Endothelial cell of umbilical vein (primary cell): ENCODE results near the gene RGS8. TPM values are rescaled to one million over a fixed set of nuclear protein-coding genes. Genes with fewer than 3 reads are reported as not detected.

ENCODE experiments used
- BruUV-seq: library from RNA; stranded (reverse); fragments of 400-500 nt; replicated peaks from 2 replicates; lab custom pipeline; 2021; lab: Mats Ljungman, UMichigan
- CTCF ChIA-PET: fragments of 300-600, 350-600 bp; sonication (Branson Sonifier 250); formaldehyde crosslinking; loops from one replicate; lab custom pipeline; 2021; ENCODE audit warnings: antibody characterized with exemption, inconsistent platforms; lab: Charles Lee
- POLR2A ChIA-PET: fragments of 300-600, 350-600 bp; sonication (Branson Sonifier 250); formaldehyde crosslinking; loops from one replicate; lab custom pipeline; 2021; ENCODE audit warnings: antibody characterized with exemption, inconsistent platforms; lab: Charles Lee
- DNase-seq: peaks from one replicate; pipeline ENCODE4 v3.0.0-alpha.2; 2011; ENCODE audit warnings: low read depth, low spot score
- FAIRE-seq: peaks from 2 replicates; lab custom pipeline; 2011; peaks lifted over from hg19 to GRCh38; lab: Jason Lieb, UNC
- H2AFZ ChIP-seq: 2 replicates; pipeline ENCODE4 v1.6.0; 2012; ENCODE audit warnings: low read depth, low read length, control low read depth, inconsistent platforms
- H3K27ac ChIP-seq: 2 replicates; pipeline ENCODE4 v1.5.1; 2011; ENCODE audit warnings: low read depth, mild to moderate bottlenecking, control low read depth, low read length, moderate library complexity; ENCODE audit not compliant: insufficient read depth
- H3K27me3 ChIP-seq, 2 experiments: 2 replicates each; pipeline versions ENCODE4 v1.6.0 to v1.6.1; 2011; ENCODE audit warnings: low read length in 2 of 2, mixed read lengths in 1 of 2; ENCODE audit not compliant: control insufficient read depth in 2 of 2, insufficient read depth in 2 of 2
- H3K36me3 ChIP-seq, 2 experiments: 2 replicates in 1 of 2; 3 replicates in 1 of 2; pipeline ENCODE4 v1.5.1; 2011; ENCODE audit warnings: low read length in 2 of 2, mild to moderate bottlenecking in 1 of 2, moderate library complexity in 1 of 2; ENCODE audit not compliant: control insufficient read depth in 2 of 2, insufficient read depth in 2 of 2; ENCODE audit errors: extremely low read depth in 1 of 2
- H3K4me1 ChIP-seq: 3 replicates; pipeline ENCODE4 v1.5.1; 2011; ENCODE audit warnings: mild to moderate bottlenecking, low read length; ENCODE audit not compliant: control insufficient read depth, insufficient read depth; ENCODE audit errors: extremely low read depth
- H3K4me2 ChIP-seq: 2 replicates; pipeline ENCODE4 v1.6.1; 2011; ENCODE audit warnings: low read length, control low read depth, mixed read lengths; ENCODE audit not compliant: insufficient read depth
- H3K4me3 ChIP-seq, 3 experiments: fragments of 200-600 bp in 1 of 3; sonication (generic), shearing (Covaris generic) in 1 of 3; replicated peaks in 1 of 3; 2 replicates each; pipeline ENCODE4 v1.5.1; 2011 to 2016; ENCODE audit warnings: control low read depth in 3 of 3, low read length in 3 of 3, mild to moderate bottlenecking in 2 of 3, inconsistent platforms in 1 of 3, low read depth in 1 of 3, moderate library complexity in 1 of 3; ENCODE audit not compliant: insufficient read depth in 1 of 3
- H3K79me2 ChIP-seq: 2 replicates; pipeline ENCODE4 v1.6.0; 2012; ENCODE audit warnings: low read length, inconsistent platforms; ENCODE audit not compliant: control insufficient read depth, insufficient read depth
- H3K9ac ChIP-seq: replicated peaks from 2 replicates; pipeline ENCODE3; 2011; ENCODE audit warnings: low read length, control low read depth; ENCODE audit not compliant: insufficient read depth; ENCODE audit errors: extremely low read depth
- H3K9me1 ChIP-seq: replicated peaks from 3 replicates; pipeline ENCODE4 v1.6.0; 2011; ENCODE audit warnings: mild to moderate bottlenecking, low read length; ENCODE audit not compliant: control insufficient read depth, insufficient read depth; ENCODE audit errors: extremely low read depth
- H3K9me3 ChIP-seq: replicated peaks from 2 replicates; pipeline ENCODE4 v1.5.1; 2012; ENCODE audit warnings: low read length, inconsistent platforms; ENCODE audit not compliant: control insufficient read depth, insufficient read depth
- H4K20me1 ChIP-seq: replicated peaks from 2 replicates; pipeline ENCODE3; 2011; ENCODE audit warnings: mild to moderate bottlenecking, low read length; ENCODE audit not compliant: control insufficient read depth, insufficient read depth; ENCODE audit errors: extremely low read depth
- EZH2 ChIP-seq: IDR thresholded peaks from 2 replicates; pipeline ENCODE4 v1.6.1; 2012; ENCODE audit warnings: borderline replicate concordance, low read depth, mild to moderate bottlenecking, moderate library complexity, low read length, inconsistent platforms; ENCODE audit not compliant: severe bottlenecking
- FOS ChIP-seq: IDR thresholded peaks from 2 replicates; pipeline ENCODE4 v1.6.1; 2011; ENCODE audit warnings: mild to moderate bottlenecking, low read length, moderate library complexity, borderline replicate concordance; ENCODE audit not compliant: insufficient read depth
- GATA2 ChIP-seq: IDR thresholded peaks from 2 replicates; pipeline ENCODE4 v1.7.0; 2011; ENCODE audit warnings: low read depth, mild to moderate bottlenecking, moderate library complexity, mixed read lengths, low read length; ENCODE audit not compliant: insufficient read length, insufficient read depth
- JUN ChIP-seq: IDR thresholded peaks from 2 replicates; pipeline ENCODE4 v1.6.1; 2011; ENCODE audit warnings: borderline replicate concordance, low read depth; ENCODE audit not compliant: insufficient read length, insufficient read depth
- MAX ChIP-seq: IDR thresholded peaks from 2 replicates; pipeline ENCODE4 v1.6.1; 2011; ENCODE audit not compliant: insufficient read depth, insufficient read length
- MYC ChIP-seq: IDR thresholded peaks from one replicate; pipeline ENCODE4 v1.6.1; 2011; ENCODE audit warnings: mild to moderate bottlenecking, low read depth, low read length
- POLR2A ChIP-seq: IDR thresholded peaks from 2 replicates; pipeline ENCODE4 v1.6.1; 2012; ENCODE audit warnings: low read depth, mild to moderate bottlenecking, control low read depth, low read length
- POLR2AphosphoS5 ChIP-seq: IDR thresholded peaks from 2 replicates; pipeline ENCODE4 v1.6.1; 2012; ENCODE audit warnings: low read depth, mild to moderate bottlenecking, control low read depth, low read length, moderate library complexity; ENCODE audit not compliant: insufficient read depth
- dilution Hi-C: fragments of 300-500 bp; cut with MboI; formaldehyde crosslinking; loops from one replicate; pipeline ENCODE4 v1.15.0; 2019; ENCODE audit warnings: low sequenced_read_pairs; ENCODE audit not compliant: extremely low pct_ligation_motif_present
- intact Hi-C: fragments of 100-400 bp; cut with micrococcal nuclease; formaldehyde crosslinking; loops from one replicate; pipeline ENCODE4 v1.10.0; 2022
- polyA plus RNA-seq, 4 experiments: library from polyadenylated mRNA; depleted of rRNA in 3 of 4; stranded (reverse) in 3 of 4; unstranded in 1 of 4; fragments of >200 nt; gene quantifications; 2 replicates each; pipeline versions ENCODE4 v1.2.1 to v1.2.3, GENCODE V29; 2011 to 2012; ENCODE audit warnings: missing spikeins in 1 of 4
- total RNA-seq: library from RNA; stranded (reverse); gene quantifications from 2 replicates; pipeline ENCODE4 v1.2.3, GENCODE V29; 2021
- TF ChIP-seq, protein P1 (sequence below), 2 donors: IDR thresholded peaks; 1 replicate in 1 of 2; 2 replicates in 1 of 2; pipeline ENCODE4 v1.5.1; 2011; ENCODE audit warnings: low read length in 2 of 2, mild to moderate bottlenecking in 2 of 2, moderate library complexity in 2 of 2, control low read depth in 1 of 2, inconsistent platforms in 1 of 2, low read depth in 1 of 2; ENCODE audit not compliant: insufficient read depth in 1 of 2; ENCODE audit errors: extremely low read depth in 1 of 2

RGS8 gene
- total and polyA plus RNA-seq, 2 donors (not counting 3 experiments of a cell fraction or from before 2014, with no cell fraction given): not detected

DNA sequence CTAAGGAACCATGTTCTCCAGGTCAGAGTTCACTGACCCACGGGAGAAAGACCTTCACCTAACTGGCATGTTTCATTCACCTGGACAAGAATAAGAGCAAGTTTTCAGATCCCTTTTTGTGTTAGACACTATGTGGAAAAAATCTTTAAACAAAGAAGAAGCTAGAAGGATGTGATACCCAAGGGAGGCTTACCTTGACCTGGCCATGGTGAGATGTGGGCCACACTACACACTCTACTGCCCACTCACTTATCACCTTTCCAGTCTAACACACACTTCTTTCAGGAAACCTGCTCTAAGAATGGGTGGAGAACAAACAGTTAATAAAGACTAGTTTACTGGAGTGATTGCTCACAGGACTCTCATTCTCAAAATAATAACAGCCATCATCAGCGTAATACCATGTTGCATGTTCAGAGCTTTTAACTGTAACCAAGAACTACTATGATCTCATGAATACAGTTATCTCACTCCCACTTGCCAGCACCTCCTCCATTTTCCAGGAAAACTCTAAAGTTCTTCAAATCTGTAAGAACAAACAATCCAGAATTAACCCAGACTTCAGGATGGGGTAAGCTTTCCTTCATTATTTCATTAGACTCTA lies 1.4 kb downstream of the RGS8 start:
- Histone ChIP-seq H4K20me1 (no peaks in the 10 kb centered on the region), H3K36me3 (no peaks in the 10 kb centered on the region), H3K4me2 (no peak overlapping the region), H3K79me2 (no peaks in the 10 kb centered on the region), H3K9me3 (no peaks in the 10 kb centered on the region), H3K4me1 (no peaks in the 10 kb centered on the region), H3K27ac (no peak overlapping the region), H3K9me1 (no peaks in the 10 kb centered on the region), H3K27me3 (no peaks in the 10 kb centered on the region), H3K4me3 (no peak overlapping the region), H2AFZ (no peak overlapping the region), H3K9ac (no peak overlapping the region)
- no TSS peak for BruUV-seq
- DNase-seq (no peak), FAIRE-seq (no peak)
- ChIA-PET POLR2A (no interaction called here), CTCF (interaction anchor here (0.9 to 1.5 kb wide), 4 partner anchors 8 to 102 kb away, joined by 3 to 5 read pairs (median 3); no protein-coding TSS in a partner anchor)
- intact Hi-C loops: no loop called here
- dilution Hi-C loops: no loop called here
- TF ChIP-seq POLR2A (no peak), JUN (no peak), GATA2 (no peak), EZH2 (no peak), POLR2AphosphoS5 (no peak), MAX (no peak), FOS (no peak), MYC (no peak)
- TF ChIP-seq, protein P1, sequence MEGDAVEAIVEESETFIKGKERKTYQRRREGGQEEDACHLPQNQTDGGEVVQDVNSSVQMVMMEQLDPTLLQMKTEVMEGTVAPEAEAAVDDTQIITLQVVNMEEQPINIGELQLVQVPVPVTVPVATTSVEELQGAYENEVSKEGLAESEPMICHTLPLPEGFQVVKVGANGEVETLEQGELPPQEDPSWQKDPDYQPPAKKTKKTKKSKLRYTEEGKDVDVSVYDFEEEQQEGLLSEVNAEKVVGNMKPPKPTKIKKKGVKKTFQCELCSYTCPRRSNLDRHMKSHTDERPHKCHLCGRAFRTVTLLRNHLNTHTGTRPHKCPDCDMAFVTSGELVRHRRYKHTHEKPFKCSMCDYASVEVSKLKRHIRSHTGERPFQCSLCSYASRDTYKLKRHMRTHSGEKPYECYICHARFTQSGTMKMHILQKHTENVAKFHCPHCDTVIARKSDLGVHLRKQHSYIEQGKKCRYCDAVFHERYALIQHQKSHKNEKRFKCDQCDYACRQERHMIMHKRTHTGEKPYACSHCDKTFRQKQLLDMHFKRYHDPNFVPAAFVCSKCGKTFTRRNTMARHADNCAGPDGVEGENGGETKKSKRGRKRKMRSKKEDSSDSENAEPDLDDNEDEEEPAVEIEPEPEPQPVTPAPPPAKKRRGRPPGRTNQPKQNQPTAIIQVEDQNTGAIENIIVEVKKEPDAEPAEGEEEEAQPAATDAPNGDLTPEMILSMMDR (IDR thresholded peaks at IDR 0.05; ENCODE audit: extremely low read depth in 1 of 2, insufficient read depth in 1 of 2, low read depth in 1 of 2, low read length in 2 of 2): no peak
